ENCODE data around the gene SCCPDH. TPM values are rescaled to one million over a fixed set of nuclear protein-coding genes. Genes with fewer than 3 reads are reported as not detected.

The SCCPDH gene
- 10 to 100 TPM; 18.6 to 50.5 (median 25.0) TPM for total RNA-seq

DNA sequence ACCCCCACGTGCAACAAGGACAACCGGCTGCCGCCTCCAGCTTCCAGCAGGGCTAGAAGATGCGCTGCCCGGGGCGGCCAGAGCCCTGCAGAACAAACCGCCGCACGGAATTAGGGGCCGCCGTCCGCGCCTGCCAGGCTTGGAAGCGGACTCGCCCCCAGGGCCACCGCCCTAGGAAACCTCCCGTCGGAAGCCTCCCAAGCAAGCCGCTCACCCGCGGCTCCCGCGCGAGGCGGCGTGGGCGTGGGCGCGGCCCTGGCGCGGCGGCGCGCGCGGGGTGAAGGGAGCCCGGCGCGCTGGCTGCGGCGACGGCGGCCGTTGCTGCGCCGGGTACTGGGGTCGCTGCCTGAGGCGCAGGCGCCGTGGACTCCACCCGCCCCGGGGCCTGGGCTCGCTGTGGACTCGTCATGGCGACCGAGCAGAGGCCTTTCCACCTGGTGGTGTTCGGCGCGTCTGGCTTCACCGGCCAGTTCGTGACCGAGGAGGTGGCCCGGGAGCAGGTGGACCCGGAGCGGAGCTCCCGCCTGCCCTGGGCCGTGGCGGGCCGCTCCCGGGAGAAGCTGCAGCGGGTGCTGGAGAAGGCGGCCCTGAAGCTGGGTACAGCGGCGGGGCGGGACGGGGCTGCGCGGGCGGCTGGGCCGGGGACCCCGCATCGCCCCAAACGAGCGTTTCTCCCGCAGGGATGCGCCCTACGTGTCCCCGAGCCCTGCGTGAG is at the start of gene SCCPDH:
Gene SCCPDH, plus strand, starts transcription at position 394 of the 715 bp plus-strand sequence. Its CDS starts 14 bp downstream, at position 408.
- no peak for TF ChIP-seq CTCF (IDR thresholded peaks at IDR 0.05)
- ATAC-seq (ENCODE audit: low FRiP score) = peak; percentile 98
- peak; percentile 29 for DNase-seq (ENCODE audit: low spot score)

DNA sequence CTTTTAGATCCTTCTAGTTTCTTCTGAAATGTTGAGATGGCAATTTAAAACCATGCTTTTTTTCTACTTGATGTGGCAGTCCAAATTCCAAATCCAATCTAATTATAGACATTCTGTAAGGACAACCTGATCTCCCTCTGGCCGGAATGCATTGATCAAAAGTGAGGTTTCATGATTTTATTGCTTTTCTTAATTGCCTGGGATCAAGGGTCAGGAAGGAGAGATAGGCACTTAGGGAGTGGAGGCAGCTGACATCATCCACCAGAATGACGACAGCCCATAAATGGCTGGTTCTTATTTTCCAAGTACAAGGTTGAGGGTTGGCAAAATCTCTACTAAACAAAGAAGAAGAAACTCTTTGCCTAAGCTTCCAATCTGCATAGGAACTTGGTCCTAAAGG is 46.4 kb upstream of the SCCPDH start:
- no peak for TF ChIP-seq CTCF (IDR thresholded peaks at IDR 0.05)
- ATAC-seq (ENCODE audit: low FRiP score) = no peak
- no peak for DNase-seq (ENCODE audit: low spot score)

GRCh38 chr1:246678816-246679793 is 45.1 kb upstream of the SCCPDH start:
- TF ChIP-seq CTCF (IDR thresholded peaks at IDR 0.05) = no peak
- DNase-seq (ENCODE audit: low spot score) (no peak), ATAC-seq (ENCODE audit: low FRiP score) (no peak)

- DNase-seq (ENCODE audit: low spot score) (no peak), ATAC-seq (ENCODE audit: low FRiP score) (no peak)
- TF ChIP-seq CTCF (IDR thresholded peaks at IDR 0.05) = no peak
These were observed 44.4 kb upstream of the SCCPDH start for GRCh38 chr1:246679794-246680177.

- ATAC-seq (ENCODE audit: low FRiP score) (no peak), DNase-seq (ENCODE audit: low spot score) (no peak)
- no peak for TF ChIP-seq CTCF (IDR thresholded peaks at IDR 0.05)
These were observed 44.0 kb upstream of the SCCPDH start for GRCh38 chr1:246680190-246680589.

DNA sequence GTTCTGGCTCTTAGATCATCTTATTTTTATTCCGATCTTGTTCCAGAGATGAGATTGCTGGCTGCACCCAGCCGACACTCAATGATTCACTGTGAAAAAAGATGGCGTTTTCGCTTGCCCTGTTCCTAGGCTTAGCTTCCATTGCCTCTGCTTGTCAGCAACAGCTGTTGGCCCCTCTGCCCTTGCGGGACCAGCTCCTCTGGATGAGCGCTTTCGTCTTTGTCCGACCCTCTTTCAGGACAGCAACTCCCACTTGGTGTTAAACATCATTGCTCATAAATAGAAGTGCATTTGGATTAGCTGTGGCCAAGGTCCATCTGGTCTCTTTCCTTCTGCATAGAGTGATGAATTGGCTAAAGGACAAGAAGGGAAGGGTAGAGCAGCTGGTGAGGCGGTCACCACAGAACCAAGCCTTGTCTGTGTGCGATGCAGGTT is 43.5 kb upstream of the SCCPDH start:
- DNase-seq (ENCODE audit: low spot score) = no peak
- TF ChIP-seq CTCF (IDR thresholded peaks at IDR 0.05) = no peak
- ATAC-seq (ENCODE audit: low FRiP score) = no peak
